HepG2 (cell line): Measurements from ENCODE around the gene NUDT21. TPM values are rescaled to one million over a fixed set of nuclear protein-coding genes. Genes with fewer than 3 reads are reported as not detected.

ENCODE experiments used
- CBX2 ChIP-seq, 2 experiments: fragments of 200-600 bp in 1 of 2; sonication (generic); formaldehyde crosslinking in 1 of 2; IDR thresholded peaks; 2 replicates each; pipeline versions ENCODE4 v1.7.0 to v1.8.1; 2018 to 2022; ENCODE audit warnings: low read depth in 2 of 2, low read length in 1 of 2, mild to moderate bottlenecking in 1 of 2, missing genetic modification reagents in 1 of 2
- CBX5 ChIP-seq: sonication (generic); formaldehyde crosslinking; IDR thresholded peaks from 2 replicates; pipeline ENCODE4 v1.4.0; 2020; ENCODE audit warnings: missing genetic modification reagents, borderline replicate concordance
- GZF1 ChIP-seq: sonication (generic); formaldehyde crosslinking; IDR thresholded peaks from 2 replicates; pipeline ENCODE4 v1.5.1; 2020; ENCODE audit warnings: mild to moderate bottlenecking, missing genetic modification reagents
- HDAC1 ChIP-seq: sonication (generic); formaldehyde crosslinking; IDR thresholded peaks from 2 replicates; pipeline ENCODE4 v1.5.1; 2020; ENCODE audit warnings: mild to moderate bottlenecking, missing genetic modification reagents
- IKZF4 ChIP-seq: sonication (generic); formaldehyde crosslinking; IDR thresholded peaks from 2 replicates; pipeline ENCODE4 v1.5.1; 2020; ENCODE audit warnings: borderline replicate concordance, mild to moderate bottlenecking, low read depth, missing genetic modification reagents; ENCODE audit errors: not compliant biosample characterization
- JDP2 ChIP-seq: sonication (generic); formaldehyde crosslinking; IDR thresholded peaks from 2 replicates; pipeline ENCODE4 v1.8.1; 2022; ENCODE audit warnings: missing genetic modification reagents, borderline replicate concordance
- KDM3A ChIP-seq: IDR thresholded peaks from 2 replicates; pipeline ENCODE4 v1.6.1; 2018; ENCODE audit warnings: low read depth, missing compliant biosample characterization
- MXI1 ChIP-seq: IDR thresholded peaks from 3 replicates; pipeline ENCODE4 v1.6.1; 2012; ENCODE audit warnings: low read depth, low read length, inconsistent platforms, borderline replicate concordance
- SIX4 ChIP-seq: sonication (generic); formaldehyde crosslinking; IDR thresholded peaks from 2 replicates; pipeline ENCODE4 v1.4.0; 2020; ENCODE audit warnings: missing genetic modification reagents
- SMYD3 ChIP-seq: sonication (generic); formaldehyde crosslinking; IDR thresholded peaks from 2 replicates; pipeline ENCODE4 v1.8.1; 2023; ENCODE audit warnings: mild to moderate bottlenecking, missing genetic modification reagents
- STAT5B ChIP-seq: sonication (generic); formaldehyde crosslinking; IDR thresholded peaks from 2 replicates; pipeline ENCODE4 v1.4.0; 2020; ENCODE audit warnings: missing genetic modification reagents
- TRIM24 ChIP-seq: sonication (generic); formaldehyde crosslinking; IDR thresholded peaks from 2 replicates; pipeline ENCODE4 v1.8.0; 2022; ENCODE audit warnings: mild to moderate bottlenecking, missing genetic modification reagents
- ZKSCAN5 ChIP-seq: sonication (generic); formaldehyde crosslinking; IDR thresholded peaks from 2 replicates; pipeline ENCODE4 v1.5.1; 2020; ENCODE audit warnings: mild to moderate bottlenecking, missing genetic modification reagents
- ZNF251 ChIP-seq: sonication (generic); formaldehyde crosslinking; IDR thresholded peaks from 2 replicates; pipeline ENCODE4 v1.9.0; 2021; ENCODE audit warnings: mild to moderate bottlenecking, missing genetic modification reagents
- ZNF296 ChIP-seq: sonication (generic); formaldehyde crosslinking; conservative IDR thresholded peaks from 2 replicates; pipeline ENCODE4 v1.5.0; 2020; ENCODE audit warnings: mild to moderate bottlenecking, missing genetic modification reagents
- ZNF331 ChIP-seq: sonication (generic); formaldehyde crosslinking; IDR thresholded peaks from 2 replicates; pipeline ENCODE4 v1.4.0; 2020; ENCODE audit warnings: missing genetic modification reagents
- ZNF33B ChIP-seq: sonication (generic); formaldehyde crosslinking; IDR thresholded peaks from 2 replicates; pipeline ENCODE4 v1.5.1; 2020; ENCODE audit warnings: mild to moderate bottlenecking, missing genetic modification reagents
- ZNF383 ChIP-seq: sonication (generic); formaldehyde crosslinking; IDR thresholded peaks from 2 replicates; pipeline ENCODE4 v1.4.0; 2020; ENCODE audit warnings: missing genetic modification reagents, mild to moderate bottlenecking, borderline replicate concordance
- ZNF431 ChIP-seq: sonication (generic); formaldehyde crosslinking; IDR thresholded peaks from 2 replicates; pipeline ENCODE4 v1.9.0; 2022; ENCODE audit warnings: missing genetic modification reagents, low read depth, mild to moderate bottlenecking, borderline replicate concordance
- ZNF530 ChIP-seq: sonication (generic); formaldehyde crosslinking; IDR thresholded peaks from 2 replicates; pipeline ENCODE4 v1.5.0; 2020; ENCODE audit warnings: low read depth, mild to moderate bottlenecking, missing genetic modification reagents
- ZNF558 ChIP-seq: sonication (generic); formaldehyde crosslinking; IDR thresholded peaks from 2 replicates; pipeline ENCODE4 v1.9.0; 2022; ENCODE audit warnings: mild to moderate bottlenecking, missing genetic modification reagents, borderline replicate concordance
- ZNF605 ChIP-seq: sonication (generic); formaldehyde crosslinking; IDR thresholded peaks from 2 replicates; pipeline ENCODE4 v1.8.0; 2022; ENCODE audit warnings: mild to moderate bottlenecking, missing genetic modification reagents
- ZNF619 ChIP-seq: sonication (generic); formaldehyde crosslinking; IDR thresholded peaks from 2 replicates; pipeline ENCODE4 v1.4.0; 2020; ENCODE audit warnings: mild to moderate bottlenecking, missing genetic modification reagents
- ZNF652 ChIP-seq: IDR thresholded peaks from 2 replicates; pipeline ENCODE4 v1.6.1; 2016; ENCODE audit warnings: low read depth, borderline replicate concordance
- ZNF713 ChIP-seq: sonication (generic); formaldehyde crosslinking; IDR thresholded peaks from 2 replicates; pipeline ENCODE4 v1.4.0; 2020; ENCODE audit warnings: mild to moderate bottlenecking, missing genetic modification reagents
- ZNF773 ChIP-seq: sonication (generic); formaldehyde crosslinking; IDR thresholded peaks from 2 replicates; pipeline ENCODE4 v1.4.0; 2020; ENCODE audit warnings: missing genetic modification reagents, borderline replicate concordance
- ZNF83 ChIP-seq: sonication (generic); formaldehyde crosslinking; IDR thresholded peaks from 2 replicates; pipeline ENCODE4 v1.4.0; 2020; ENCODE audit warnings: missing genetic modification reagents, mild to moderate bottlenecking, borderline replicate concordance
- polyA plus RNA-seq, 8 experiments: library from polyadenylated mRNA; depleted of rRNA in 3 of 8; stranded (reverse) in 7 of 8; unstranded in 1 of 8; fragments of >200 nt; fragmentation: Illumina TruSeq in 4 of 8; extraction: Trizol in 4 of 8; gene quantifications; 2 replicates each; pipeline versions ENCODE4 v1.2.1 to v1.2.3, GENCODE V29; 2011 to 2016; ENCODE audit warnings: low read depth in 4 of 8, missing spikeins in 1 of 8, mixed read lengths in 1 of 8; ENCODE audit not compliant: insufficient read depth in 1 of 8
- total RNA-seq, 5 experiments: library from RNA; depleted of rRNA; stranded (reverse); fragments of >200 nt; fragmentation: Illumina TruSeq; extraction: Trizol; gene quantifications; 2 replicates each; pipeline ENCODE4 v1.2.3, GENCODE V29; 2016; ENCODE audit warnings: low read depth in 1 of 5

Gene NUDT21
- total and polyA plus RNA-seq, 2 of the 13 experiments (the other 11 are each of a cell fraction or from before 2014, with no cell fraction given): 177 to 210 TPM

GRCh38 chr16:56451753-56452689, 889 bp upstream of the NUDT21 start (continued):
- no peak for TF ChIP-seq ZNF558 (CRISPR knock-in tag)
- TF ChIP-seq ZNF652 (CRISPR knock-in tag): no peak
- TF ChIP-seq ZNF713 (CRISPR knock-in tag): no peak
- TF ChIP-seq ZNF83: no peak
- no peak for TF ChIP-seq CBX5 (CRISPR knock-in tag)
- no peak for TF ChIP-seq IKZF4 (CRISPR knock-in tag)
- TF ChIP-seq KDM3A (CRISPR knock-in tag): no peak
- no peak for TF ChIP-seq SMYD3 (CRISPR knock-in tag)
- TF ChIP-seq TRIM24 (CRISPR knock-in tag): no peak
- no peak for TF ChIP-seq GZF1 (CRISPR knock-in tag)
- no peak for TF ChIP-seq ZNF33B (CRISPR knock-in tag)
- no peak for TF ChIP-seq ZNF431 (CRISPR knock-in tag)
- peak; percentile 51; the same call in 1 of the 2 replicates for TF ChIP-seq ZNF773 (CRISPR knock-in tag)
- no peak for TF ChIP-seq ZNF530
- TF ChIP-seq ZNF383 (CRISPR knock-in tag): no peak
- peak; percentile 18; the same call in 1 of the 2 replicates for TF ChIP-seq HDAC1 (CRISPR knock-in tag)
- no peak for TF ChIP-seq SIX4 (CRISPR knock-in tag)
- peak; percentile 74; the same call in 1 of the 3 replicates for TF ChIP-seq MXI1
- TF ChIP-seq ZKSCAN5: no peak
- no peak for TF ChIP-seq CBX2 (IDR thresholded peaks at IDR 0.05; ENCODE audit: low read depth, low read length)
- no peak for TF ChIP-seq CBX2 (CRISPR knock-in tag; IDR thresholded peaks at IDR 0.05; ENCODE audit: low read depth)
- no peak for TF ChIP-seq ZNF251
- 0 out of 2 replicates have a peak, but pooled peaks have one; percentile 28 for TF ChIP-seq ZNF296 (CRISPR knock-in tag)
- 0 out of 2 replicates have a peak, but pooled peaks have one; percentile 8 for TF ChIP-seq ZNF331 (CRISPR knock-in tag)
- no peak for TF ChIP-seq JDP2 (CRISPR knock-in tag)
- TF ChIP-seq STAT5B: no peak
- no peak for TF ChIP-seq ZNF605 (CRISPR knock-in tag)
- no peak for TF ChIP-seq ZNF619 (CRISPR knock-in tag)
